ENCODE results near the gene MRTFA. TPM values are rescaled to one million over a fixed set of nuclear protein-coding genes. Genes with fewer than 3 reads are reported as not detected.

Gene MRTFA
- total and polyA plus RNA-seq, 4 donors, result 7.5 to 22.0 (median 9.6) TPM

DNA sequence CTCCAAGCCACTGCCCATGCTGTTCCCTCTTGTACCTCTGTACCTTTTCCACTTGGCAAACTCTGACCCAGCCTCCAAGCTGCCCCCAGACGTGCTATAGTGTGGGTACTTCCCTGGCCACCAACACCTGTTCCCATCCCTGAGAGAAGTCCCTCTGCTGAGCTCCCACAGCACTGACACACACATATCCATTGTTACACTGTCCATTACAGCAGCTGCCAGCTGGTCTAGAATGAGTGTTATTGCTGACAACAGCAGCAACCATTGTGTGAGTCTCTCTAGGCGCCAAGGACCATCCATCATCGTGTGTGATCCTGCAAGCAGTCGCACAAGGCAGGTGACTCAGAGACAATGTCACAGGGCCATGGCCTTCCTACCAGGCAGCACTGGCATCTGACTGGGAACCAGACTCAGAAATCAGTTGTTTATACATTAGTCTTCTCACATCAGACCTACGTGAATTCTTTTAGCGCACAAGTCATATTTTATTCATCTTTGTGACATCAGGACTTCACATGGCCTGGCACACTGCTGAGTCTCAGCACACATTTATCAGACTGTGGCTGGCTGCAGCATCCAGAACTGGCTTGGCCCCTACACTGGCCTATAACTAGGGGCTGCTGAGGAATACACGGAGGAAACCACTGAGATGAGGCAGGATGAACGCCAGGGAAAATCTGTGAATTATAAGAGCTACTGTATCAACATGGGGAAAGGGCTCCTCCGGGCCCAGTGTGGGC lies 209.8 kb downstream of the MRTFA start:
- DNase-seq (ENCODE audit: low spot score), result no peak
- no peak overlapping the region for H3K27ac ChIP-seq (ENCODE audit: low read depth in 1 of 2, low read length in 2 of 2)
- no peaks in the 10 kb centered on the region for H3K27me3 ChIP-seq (ENCODE audit: control insufficient read depth in 4 of 4, insufficient read depth in 4 of 4, low read length in 3 of 4)
- H3K9me3 ChIP-seq (ENCODE audit: control insufficient read depth in 4 of 4, low read length in 3 of 4), result no peaks in the 10 kb centered on the region
- no peak overlapping the region for H3K4me3 ChIP-seq (ENCODE audit: low read depth in 1 of 3, low read length in 3 of 3)
- no peaks in the 10 kb centered on the region for H3K4me1 ChIP-seq (ENCODE audit: control insufficient read depth in 4 of 4, insufficient read depth in 4 of 4, low read length in 3 of 4)
- no peak overlapping the region for H3K9ac ChIP-seq (ENCODE audit: low read depth in 1 of 2, low read length in 2 of 2)
- no peak for TF ChIP-seq HNF4G (IDR thresholded peaks at IDR 0.05)
- TF ChIP-seq, protein P1, sequence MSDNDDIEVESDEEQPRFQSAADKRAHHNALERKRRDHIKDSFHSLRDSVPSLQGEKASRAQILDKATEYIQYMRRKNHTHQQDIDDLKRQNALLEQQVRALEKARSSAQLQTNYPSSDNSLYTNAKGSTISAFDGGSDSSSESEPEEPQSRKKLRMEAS (IDR thresholded peaks at IDR 0.05), result no peak
- no peak for TF ChIP-seq RAD21 (IDR thresholded peaks at IDR 0.05)
- TF ChIP-seq YY1 (IDR thresholded peaks at IDR 0.05), result no peak
- TF ChIP-seq ZBTB33 (IDR thresholded peaks at IDR 0.05), result no peak
- TF ChIP-seq GABPA (IDR thresholded peaks at IDR 0.05 in 1 of 2, conservative IDR thresholded peaks at IDR 0.05 in 1 of 2), result no peak
- no peak for TF ChIP-seq FOXA1 (IDR thresholded peaks at IDR 0.05)
- TF ChIP-seq HNF4A (conservative IDR thresholded peaks at IDR 0.05), result no peak
- TF ChIP-seq EGR1 (IDR thresholded peaks at IDR 0.05; ENCODE audit: low read depth in 2 of 2), result no peak
- no peak for TF ChIP-seq NR2F2 (IDR thresholded peaks at IDR 0.05)
- no peak for TF ChIP-seq JUND (IDR thresholded peaks at IDR 0.05)
- TF ChIP-seq SP1 (IDR thresholded peaks at IDR 0.05), result no peak
- TF ChIP-seq RXRA (IDR thresholded peaks at IDR 0.05), result no peak
- TF ChIP-seq, protein P2, sequence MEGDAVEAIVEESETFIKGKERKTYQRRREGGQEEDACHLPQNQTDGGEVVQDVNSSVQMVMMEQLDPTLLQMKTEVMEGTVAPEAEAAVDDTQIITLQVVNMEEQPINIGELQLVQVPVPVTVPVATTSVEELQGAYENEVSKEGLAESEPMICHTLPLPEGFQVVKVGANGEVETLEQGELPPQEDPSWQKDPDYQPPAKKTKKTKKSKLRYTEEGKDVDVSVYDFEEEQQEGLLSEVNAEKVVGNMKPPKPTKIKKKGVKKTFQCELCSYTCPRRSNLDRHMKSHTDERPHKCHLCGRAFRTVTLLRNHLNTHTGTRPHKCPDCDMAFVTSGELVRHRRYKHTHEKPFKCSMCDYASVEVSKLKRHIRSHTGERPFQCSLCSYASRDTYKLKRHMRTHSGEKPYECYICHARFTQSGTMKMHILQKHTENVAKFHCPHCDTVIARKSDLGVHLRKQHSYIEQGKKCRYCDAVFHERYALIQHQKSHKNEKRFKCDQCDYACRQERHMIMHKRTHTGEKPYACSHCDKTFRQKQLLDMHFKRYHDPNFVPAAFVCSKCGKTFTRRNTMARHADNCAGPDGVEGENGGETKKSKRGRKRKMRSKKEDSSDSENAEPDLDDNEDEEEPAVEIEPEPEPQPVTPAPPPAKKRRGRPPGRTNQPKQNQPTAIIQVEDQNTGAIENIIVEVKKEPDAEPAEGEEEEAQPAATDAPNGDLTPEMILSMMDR (IDR thresholded peaks at IDR 0.05; ENCODE audit: low read depth, low read length, missing input control), result no peak
- TF ChIP-seq ATF3 (IDR thresholded peaks at IDR 0.05), result no peak
- TF ChIP-seq, protein P3, sequence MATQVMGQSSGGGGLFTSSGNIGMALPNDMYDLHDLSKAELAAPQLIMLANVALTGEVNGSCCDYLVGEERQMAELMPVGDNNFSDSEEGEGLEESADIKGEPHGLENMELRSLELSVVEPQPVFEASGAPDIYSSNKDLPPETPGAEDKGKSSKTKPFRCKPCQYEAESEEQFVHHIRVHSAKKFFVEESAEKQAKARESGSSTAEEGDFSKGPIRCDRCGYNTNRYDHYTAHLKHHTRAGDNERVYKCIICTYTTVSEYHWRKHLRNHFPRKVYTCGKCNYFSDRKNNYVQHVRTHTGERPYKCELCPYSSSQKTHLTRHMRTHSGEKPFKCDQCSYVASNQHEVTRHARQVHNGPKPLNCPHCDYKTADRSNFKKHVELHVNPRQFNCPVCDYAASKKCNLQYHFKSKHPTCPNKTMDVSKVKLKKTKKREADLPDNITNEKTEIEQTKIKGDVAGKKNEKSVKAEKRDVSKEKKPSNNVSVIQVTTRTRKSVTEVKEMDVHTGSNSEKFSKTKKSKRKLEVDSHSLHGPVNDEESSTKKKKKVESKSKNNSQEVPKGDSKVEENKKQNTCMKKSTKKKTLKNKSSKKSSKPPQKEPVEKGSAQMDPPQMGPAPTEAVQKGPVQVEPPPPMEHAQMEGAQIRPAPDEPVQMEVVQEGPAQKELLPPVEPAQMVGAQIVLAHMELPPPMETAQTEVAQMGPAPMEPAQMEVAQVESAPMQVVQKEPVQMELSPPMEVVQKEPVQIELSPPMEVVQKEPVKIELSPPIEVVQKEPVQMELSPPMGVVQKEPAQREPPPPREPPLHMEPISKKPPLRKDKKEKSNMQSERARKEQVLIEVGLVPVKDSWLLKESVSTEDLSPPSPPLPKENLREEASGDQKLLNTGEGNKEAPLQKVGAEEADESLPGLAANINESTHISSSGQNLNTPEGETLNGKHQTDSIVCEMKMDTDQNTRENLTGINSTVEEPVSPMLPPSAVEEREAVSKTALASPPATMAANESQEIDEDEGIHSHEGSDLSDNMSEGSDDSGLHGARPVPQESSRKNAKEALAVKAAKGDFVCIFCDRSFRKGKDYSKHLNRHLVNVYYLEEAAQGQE (IDR thresholded peaks at IDR 0.05), result no peak
- TF ChIP-seq FOXA2 (IDR thresholded peaks at IDR 0.05), result no peak
- peaks cover 0 to 49% (median 21%) of the 10 kb centered on the region in 4 donors for H3K36me3 ChIP-seq (ENCODE audit: control insufficient read depth in 4 of 4, insufficient read depth in 3 of 4, low read depth in 1 of 4, low read length in 3 of 4)
- 92% methylated on average over 9 of the region's 9 CpGs for WGBS
